Peyer's patch (tissue), 4 donors: Measurements from ENCODE around the gene TMEM184A.

Experiments used
- CTCF ChIP-seq, 6 experiments: fragments of 450-650 bp in 4 of 6; fragments of 200-600 bp in 2 of 6; sonication (generic) in 1 of 6; IDR thresholded peaks; one replicate each; pipeline ENCODE4 v1.5.1; 2017 to 2019; ENCODE audit warnings: antibody characterized with exemption in 6 of 6, mild to moderate bottlenecking in 3 of 6, moderate library complexity in 1 of 6
- POLR2A ChIP-seq, 2 donors: fragments of 450-650 bp; IDR thresholded peaks; one replicate each; pipeline ENCODE4 v1.5.1; 2017; ENCODE audit warnings: antibody characterized with exemption in 2 of 2, mild to moderate bottlenecking in 2 of 2, moderate library complexity in 2 of 2

- TF ChIP-seq CTCF (IDR thresholded peaks at IDR 0.05): peak in 2 of 6 experiments; percentile 10 to 38
- TF ChIP-seq POLR2A (IDR thresholded peaks at IDR 0.05): no peak
Measured at GRCh38 chr7:1558181-1558811, 2.3 kb upstream of the TMEM184A start.
